HG03571 (cell line): ENCODE measurements around the gene DAAM2.

Experiments used
- ATAC-seq: cut with Tn5 transposase; IDR thresholded peaks from one replicate; pipeline ENCODE4 v1.9.1; 2021; ENCODE audit not compliant: unreplicated experiment

The DAAM2 gene

DNA sequence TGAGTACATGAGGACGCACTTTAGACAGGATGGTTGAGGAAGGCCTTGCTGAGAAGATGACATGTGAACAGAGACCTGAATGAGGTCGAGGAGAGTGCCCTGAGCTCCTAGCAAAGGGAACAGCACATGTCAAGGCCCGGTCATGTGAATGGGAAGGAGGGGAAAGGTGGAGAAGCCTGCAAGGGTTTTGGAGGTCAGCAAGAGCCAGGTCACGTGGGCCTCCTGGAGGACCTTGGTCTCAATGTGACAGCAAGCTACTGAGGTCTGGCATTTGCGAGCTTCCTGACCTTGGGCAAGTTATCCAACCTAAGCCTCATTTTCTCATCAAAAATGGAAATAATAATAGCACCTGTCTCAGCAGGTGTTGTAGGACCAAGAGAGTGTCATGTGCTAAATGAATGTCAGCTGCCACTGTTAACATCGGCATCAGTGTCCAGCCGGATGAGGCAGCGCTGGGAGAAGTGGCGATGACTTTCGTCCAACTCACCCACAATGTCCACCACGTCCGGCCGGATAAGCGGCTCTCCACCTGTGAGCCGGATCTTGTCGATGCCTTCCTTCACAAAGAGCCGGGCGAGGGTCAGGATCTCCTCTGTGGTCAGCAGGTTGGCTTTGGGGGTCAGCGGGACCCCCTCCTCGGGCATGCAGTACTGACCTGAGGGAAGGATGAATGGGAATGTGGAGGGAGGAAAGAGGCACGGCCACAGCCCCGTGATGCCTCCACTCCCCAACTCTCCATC lies 133.2 kb downstream of the DAAM2 start:
- ATAC-seq = no peak

DNA sequence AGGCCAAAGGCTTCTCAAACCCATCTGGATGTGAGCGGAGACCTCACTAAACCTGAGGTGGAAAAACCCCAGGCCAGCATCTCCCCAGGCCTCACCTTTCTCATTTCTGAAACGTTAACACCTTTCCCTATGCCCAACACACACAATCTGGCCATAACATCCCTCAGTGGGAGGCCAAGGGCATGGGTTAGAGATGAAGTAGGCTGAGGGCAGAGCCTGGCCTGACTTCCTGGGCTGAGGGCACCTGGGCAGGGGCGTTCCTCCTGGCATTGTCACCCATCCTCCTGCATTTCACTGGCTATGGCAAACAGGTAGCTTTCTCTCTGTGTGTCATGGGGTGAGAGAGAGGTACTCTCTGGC lies 133.7 kb downstream of the DAAM2 start:
- no peak for ATAC-seq

DNA sequence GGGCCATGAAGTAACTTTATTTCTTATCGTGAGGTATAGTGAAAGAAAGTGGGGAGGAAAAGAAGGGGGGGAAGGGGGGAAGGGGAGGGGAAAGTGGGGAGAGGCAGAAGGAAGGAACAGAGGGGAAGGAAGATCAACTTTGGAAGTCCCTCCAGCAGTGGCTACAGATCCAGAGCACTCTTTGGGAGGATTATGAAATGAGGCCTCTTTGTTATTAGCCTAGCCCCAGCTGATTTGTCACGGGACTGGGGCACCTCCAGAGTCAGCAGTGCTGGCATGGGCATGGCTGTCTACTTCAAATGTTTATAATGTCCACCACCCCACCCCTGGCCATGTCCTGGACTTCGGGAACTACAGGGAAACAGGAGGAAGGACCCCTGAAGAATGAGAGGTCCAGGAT lies 134.5 kb downstream of the DAAM2 start:
- ATAC-seq = no peak

DNA sequence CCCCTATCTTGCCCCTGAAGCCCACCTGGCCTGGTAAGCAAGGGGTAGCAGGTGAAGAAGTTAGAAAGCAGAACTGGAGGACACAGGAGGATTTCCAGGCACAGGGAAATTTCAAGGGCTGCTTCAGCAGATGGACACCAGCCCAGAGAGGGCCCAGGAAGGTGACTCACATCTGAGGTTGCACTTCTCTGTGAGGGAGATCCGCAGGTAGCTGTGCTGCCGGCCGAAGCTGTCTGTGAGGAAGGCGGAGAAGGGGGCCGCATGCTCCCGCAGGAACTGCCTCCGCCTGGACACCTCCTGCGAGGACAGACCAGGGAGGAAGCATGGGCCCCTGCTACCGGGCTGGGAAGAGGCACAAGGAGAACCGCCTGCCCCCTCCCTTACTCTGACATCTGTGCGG lies 135.0 kb downstream of the DAAM2 start:
- ATAC-seq = no peak

DNA sequence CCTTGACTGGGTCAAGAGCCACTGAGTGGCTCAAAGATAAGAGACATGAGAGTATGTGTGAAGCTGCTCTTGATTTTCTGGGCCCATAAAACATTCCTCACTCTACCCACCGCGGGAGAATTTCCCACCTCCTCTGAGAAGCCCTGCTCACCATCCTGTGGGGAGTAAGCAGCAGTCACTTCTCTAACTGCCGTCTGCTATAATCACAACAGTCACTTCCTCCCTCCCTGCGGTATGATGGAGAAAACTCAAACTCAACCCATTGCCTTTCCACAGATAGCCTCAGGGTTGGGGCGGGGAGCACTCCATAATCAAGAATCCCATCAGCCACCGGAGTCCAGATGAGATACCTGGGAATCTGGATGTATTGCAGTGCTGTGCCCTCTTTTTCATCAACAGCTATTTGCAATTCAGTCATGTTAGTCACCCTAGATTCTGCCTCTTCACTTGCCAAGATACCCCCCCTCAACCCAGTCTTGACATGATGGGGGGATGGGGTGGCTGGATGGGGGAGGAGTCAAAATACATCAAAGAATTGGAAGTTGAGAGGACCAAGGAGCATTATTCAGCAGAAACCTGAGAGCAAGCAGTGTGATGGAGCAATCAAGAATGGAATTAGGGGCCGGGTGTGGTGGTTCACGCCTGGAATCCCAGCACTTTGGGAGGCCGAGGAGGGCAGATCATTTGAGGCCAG lies 137.0 kb downstream of the DAAM2 start:
- no peak for ATAC-seq

DNA sequence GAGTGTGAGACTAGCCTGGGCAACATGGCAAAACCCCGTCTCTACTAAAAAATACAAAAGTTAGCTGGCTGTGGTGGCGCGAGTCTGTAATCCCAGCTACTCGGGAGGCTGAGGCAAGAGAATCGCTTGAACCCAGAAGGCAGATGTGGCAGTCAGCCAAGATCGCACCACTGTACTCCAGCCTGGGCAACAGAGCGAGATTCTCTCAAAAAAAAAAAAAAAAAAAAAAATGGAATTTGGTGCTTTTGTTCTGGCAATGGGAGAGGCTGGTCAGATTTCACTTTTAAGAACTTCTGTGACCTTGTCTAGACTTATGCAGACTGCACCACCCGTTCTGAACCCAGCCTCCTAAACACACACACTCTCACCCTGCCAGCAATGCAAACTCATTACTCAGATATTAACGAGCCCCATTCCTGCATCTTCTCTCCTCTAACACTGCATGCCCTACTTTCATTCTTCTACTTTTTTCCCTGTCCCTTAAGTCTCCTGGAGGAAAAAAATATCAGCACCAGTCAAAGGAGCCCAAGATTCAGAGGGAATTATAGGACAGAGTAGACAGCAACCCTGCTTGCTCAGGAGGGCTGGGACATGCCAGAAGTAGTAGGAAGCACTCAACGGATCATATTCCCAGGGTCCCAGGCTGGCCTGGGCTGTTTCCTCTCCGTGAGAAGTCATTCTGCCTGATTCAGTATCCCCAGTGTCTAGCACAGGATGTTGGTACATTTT lies 137.7 kb downstream of the DAAM2 start:
- ATAC-seq = no peak

DNA sequence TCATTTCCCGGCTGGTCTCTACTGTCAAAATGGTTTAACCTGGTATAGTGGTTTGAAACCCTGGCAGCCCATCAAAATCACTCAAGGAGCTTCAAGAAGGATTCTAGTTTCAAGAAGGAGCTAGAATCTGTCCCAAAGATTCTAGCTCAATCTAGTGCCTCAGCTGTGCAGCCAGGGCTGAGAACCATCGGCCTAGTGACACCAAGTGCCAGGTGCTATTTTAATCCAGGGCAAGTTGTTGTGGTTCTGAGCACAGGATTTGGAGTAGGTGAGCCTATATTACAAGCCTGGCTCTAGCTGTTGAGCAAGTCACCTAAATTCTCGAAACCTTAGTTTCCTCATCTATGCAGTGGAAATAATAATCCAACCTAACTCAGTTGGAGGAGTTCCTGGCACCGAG lies 138.4 kb downstream of the DAAM2 start:
- ATAC-seq = no peak

DNA sequence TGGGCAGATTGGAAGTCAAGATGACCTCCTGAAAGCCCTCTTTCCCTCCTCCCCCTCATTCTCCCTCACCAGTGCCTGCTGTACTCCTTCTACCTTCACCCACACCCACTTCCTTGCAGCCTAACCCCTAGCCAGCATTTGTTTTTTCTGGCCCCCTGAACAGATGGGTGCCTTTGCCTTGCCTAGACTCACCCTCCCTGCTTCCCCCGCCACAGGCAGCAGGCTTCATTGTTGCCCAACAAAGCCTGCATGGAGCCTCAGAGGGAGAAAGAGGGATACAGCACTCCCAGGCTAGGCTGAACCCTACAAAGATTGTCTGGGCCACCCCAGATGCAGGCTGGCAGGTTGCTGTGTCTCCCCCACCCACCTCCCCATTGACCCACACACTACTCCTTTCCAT lies 139.4 kb downstream of the DAAM2 start:
- ATAC-seq = no peak

DNA sequence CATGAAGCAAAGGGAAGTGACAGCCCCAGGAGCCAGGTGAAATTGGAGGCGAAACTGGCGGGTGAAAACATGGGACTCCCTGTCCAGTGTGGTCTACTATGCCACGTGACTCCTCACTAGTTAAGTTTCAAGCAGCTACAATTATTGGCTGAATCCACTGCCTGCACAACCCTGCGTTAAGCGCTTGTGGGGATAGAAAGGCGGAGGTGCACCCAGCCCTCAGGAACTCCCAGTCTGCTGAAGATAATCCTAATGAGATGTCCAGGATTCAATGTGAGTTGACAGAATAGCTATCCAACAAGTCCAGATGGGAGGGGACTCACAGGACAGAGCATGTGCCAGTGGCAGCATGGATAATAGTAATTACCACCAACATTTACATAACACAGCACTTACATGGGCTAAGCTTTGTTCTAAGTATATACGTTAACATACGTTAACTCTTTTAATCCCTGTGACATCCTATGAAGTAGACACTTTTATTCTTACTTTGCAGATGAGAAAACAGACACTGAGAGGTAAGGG lies 140.3 kb downstream of the DAAM2 start:
- no peak for ATAC-seq

DNA sequence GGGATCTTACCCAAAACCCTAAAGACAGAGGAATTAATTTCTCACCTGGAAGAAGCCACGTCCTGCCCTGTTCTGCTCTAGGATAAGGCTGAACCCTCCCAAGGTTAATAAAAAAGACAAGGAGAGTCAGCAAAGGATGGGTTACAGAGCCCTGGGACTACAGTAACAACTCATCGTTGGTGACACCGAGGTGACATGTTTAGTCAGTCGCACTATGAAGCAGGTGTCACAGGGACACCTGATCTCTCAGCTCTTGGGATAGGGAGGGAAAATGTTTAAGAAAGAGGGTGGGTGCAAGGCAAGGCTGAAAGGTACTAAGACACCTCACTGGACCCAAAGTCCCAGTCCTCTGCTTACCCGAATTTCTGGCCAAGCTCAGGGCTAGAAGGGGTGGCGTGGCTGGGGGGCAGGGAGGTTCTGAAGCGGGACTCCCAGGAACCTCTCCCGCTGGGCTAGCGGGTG lies 141.5 kb downstream of the DAAM2 start:
- ATAC-seq = no peak

DNA sequence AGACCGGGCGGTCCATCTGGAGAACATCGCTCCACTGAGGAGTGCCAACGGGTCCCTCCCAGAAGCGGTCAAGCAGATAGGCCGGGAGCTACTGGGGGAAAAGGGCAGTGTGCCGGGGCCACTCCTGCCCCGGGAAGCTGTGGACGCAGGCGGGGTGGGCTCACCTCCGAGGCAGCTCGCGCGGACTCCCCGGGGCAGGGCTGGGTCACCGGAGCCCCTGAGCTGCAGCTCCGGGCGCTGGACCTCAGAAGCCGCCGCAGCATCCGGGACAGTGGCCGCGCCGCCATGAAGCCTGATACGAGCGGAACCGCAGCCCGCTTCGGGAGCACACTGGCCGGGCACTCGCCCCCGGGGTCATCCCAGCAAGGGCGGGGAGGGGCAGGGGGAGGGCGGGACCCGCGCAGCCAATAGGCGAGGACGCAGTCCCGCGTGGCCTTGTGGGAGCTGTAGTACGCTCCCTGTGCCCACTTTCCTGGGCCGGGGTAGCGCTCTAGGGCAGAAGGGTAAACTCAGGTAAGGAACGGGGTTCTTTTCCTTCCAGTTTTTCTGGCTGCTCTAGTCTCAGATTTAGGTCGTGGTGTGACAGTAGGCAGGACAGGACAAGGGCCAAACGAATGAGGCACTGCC lies 142.1 kb downstream of the DAAM2 start, which contains the start of gene MOCS1:
MOCS1 (minus strand) TSS at position 332 of the 627 bp plus-strand sequence; CDS start at position 287, 45 bp downstream.
- ATAC-seq = no peak

DNA sequence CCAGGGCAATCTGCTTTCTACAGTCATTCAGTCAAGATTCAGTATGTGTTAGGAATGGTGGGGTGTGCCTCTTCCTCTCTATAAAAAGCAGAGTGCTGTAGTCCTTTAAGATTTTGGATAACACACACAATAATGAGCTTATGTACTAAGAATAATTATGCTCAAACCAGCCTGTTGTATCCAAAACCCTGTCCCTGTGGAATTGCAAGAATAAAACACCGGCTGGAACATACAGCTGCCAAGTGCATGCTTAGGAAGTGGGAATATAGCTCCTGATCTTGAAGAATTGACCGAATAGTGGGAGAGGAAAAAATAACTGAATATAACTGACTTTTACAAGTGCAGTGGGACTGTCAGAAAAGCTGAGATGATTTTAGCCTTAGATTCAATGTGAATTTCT lies 143.1 kb downstream of the DAAM2 start:
- no peak for ATAC-seq

DNA sequence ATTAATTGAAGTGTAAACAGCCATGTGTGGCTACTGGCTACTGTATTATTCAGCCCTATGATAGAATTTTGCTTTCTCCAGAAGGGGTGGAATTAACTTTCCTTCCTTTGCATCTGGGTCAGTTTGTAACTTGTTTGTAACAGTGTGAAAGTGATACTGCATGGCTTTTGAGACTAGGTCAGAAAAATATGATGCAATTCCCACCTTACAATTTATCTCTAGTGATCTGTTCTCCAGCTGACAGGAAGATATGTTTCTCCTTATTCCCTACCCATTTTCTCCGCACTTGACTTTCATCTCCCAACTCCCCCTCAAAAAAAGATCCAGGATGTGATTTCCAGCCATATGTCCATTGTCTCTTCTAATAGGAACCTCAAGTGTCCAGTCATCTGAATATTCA lies 144.7 kb downstream of the DAAM2 start:
- ATAC-seq = no peak

DNA sequence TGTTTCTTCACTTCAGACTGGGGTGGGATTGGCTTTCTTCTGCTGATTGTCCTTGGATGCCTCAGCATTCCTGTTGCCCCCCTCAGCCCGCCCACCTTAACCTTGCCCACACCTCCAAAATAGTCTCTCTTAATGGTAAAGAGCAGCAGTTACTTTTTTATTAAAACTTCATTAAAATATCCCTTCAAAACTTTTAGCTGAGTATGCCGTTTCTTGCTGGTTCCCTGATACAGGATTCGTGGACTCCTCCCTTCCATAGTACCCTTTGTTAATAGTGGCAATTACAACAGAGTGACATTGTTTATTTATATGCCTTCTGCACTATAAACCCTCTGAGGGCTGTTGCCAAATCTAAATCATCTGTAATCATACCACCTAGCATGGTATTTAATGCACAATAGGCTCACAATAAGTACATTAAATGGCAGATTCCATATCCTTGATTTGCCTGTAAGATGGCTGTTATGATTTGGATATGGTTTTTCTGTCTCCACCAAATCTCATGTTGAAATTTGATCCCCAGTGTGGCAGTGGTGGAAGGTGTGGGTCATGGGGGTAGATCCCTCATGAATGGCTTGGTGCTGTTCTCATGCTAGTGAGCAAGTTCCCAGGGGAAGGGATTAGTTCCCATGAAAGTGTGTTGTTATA lies 145.6 kb downstream of the DAAM2 start:
- no peak for ATAC-seq

DNA sequence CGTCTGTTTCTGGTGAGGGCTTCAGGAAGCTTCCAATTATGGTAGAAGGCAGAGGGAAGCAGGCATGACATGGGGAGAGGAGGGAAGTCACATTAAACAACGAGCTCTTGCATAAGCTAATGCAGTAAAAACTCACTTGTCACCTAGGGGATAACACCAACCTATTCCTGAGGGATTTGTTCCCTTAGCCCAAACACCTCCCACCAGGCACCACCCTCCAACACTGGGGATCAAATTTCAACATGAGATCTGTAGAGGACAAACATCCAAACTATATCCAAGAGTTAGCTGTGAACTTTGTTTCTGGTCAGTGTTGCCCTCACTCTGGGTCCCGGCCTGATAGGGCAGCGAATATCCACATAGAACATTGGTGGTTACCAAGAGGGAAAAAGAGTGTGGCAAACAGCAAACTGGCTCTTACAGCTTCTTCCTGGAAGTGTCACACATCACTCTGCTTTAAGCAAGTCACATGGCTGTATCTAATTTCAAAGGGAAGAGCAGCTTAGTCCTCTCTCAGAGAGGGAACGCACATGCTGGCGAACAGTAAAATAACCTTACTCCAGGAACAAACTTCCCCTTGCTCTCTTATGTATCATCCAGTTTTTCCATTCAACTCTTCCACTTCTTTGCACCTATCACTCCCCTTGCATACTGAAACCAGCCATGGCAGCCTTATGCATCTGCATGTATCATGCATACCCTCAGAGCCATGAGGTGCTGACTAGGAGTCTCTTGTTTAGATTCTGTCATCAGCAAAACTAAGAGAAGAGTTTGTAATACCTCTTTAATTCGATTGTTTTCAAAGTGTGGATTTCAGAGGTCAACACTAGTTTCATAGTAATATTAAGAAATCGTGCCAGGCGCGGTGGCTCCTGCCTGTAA lies 146.8 kb downstream of the DAAM2 start:
- no peak for ATAC-seq

DNA sequence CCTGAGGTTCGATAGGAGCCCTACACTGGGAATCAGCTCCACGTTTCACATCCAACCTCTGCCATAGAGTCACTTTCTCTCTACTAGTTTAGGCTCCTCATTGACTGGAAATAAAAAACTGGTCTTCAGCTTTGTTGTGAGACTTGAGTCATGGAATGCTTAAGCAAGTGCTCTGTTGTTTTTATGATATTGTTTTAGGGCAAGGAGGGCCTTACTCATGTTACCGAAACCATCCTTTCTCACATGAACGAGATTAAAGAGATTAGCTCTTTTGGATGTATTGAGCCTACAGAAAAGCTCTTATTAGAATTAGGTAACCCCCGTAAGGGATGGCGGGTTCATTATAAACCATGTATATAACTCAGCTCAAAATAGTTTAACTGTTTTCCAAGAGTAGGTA lies 149.0 kb downstream of the DAAM2 start:
- no peak for ATAC-seq

DNA sequence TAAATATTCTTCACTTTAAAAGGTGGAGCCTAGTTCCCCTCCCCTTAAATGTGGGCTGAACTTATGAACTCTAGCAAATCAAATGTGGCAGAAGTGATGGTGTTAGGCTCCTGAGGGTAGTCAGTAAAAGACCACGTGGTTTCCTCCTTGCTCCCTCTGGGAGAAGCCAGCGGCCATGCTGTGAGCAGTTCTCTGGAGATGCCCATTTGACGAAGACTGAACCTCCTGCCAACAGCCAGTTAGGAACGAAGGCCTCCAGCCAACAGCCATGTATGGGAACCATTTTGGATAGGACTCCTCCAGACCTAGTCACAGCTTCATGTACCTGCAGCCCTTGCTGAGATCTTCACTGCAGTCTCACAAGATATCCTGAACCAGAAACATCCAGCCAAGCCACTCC lies 149.6 kb downstream of the DAAM2 start:
- ATAC-seq = no peak

DNA sequence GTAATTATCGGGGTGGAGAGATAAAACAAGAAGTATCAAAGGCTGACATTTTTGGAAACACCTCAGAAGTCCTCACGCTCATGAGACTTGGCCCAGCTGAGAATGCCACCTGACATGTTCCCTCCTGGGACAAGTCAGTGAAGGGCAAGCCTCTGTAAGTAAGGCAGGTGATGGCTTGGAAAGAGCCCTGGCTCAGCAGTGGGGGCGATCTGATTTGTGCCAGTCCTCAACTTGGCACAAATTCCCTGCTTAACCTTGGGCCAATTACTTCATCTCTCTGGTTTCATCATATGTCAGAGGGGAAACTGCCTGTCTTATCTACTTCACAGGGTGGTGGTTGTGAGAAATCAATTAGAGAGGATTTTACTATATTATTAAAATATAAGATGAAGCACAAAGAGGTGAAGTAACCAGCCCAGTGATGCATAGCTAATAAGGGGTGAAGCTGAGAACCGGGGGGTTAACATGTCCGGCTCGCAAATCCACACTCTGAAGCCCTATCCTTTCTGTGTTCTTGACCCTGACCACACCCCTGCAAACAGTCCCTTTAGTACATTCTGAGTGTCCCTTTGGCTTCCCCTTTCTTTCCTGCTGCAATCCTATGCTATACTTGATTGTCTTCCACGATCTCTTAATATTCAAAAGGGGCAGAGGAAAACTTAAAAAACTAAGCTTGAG lies 150.9 kb downstream of the DAAM2 start:
- ATAC-seq = no peak

DNA sequence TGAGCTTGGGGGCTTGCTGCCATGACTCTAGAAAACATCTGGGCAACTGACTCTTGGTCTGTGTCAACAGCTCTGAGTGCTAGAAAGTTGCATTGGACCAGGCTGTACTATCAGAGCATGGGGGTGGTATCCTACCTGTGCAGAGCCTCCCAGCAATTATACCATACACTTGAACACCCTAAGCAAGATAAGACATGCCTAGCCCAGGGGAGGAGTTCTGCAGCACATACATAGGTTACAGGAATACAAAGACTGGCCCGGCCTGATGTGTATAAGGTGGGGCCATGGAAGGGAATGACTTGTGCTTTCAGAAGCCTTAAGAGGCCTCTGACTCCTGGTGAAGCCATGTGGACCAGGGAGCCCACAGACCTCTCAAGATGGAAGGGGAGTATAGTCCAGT lies 153.4 kb downstream of the DAAM2 start:
- ATAC-seq = no peak
